ENCODE measurements around the gene PPP2R1B. TPM values are rescaled to one million over a fixed set of nuclear protein-coding genes. Genes with fewer than 3 reads are reported as not detected.

The PPP2R1B gene
- total and polyA plus RNA-seq, 2 donors (not counting 1 experiment from before 2014, with no cell fraction given) = 8.2 to 37.0 TPM

DNA sequence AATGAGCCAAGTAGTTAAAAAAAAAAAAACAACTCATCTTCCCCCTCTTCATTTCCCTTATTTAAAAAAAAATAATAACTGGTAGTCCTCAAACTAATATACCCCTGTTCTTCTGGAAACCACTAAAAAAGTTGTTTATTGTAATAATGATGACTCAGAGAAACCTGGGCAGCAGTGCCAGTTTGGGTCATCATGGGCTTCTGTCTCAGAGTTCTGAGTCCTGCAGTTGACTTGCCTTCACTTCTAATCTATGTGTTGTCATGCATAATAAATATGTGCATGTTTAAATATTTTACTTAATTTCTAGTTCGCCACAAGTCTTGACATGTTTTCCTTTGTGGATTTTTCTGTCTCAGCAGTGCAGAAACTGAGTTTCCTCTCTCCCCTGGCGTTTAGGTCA is 46.8 kb downstream of the PPP2R1B start:
- H3K36me3 ChIP-seq (replicated peaks in 1 of 2; ENCODE audit: control extremely low read depth in 1 of 2, control insufficient read depth in 1 of 2, extremely low read depth in 1 of 2, insufficient read depth in 2 of 2, low read length in 1 of 2) = peaks cover 13 to 47% of the 10 kb centered on the region in 2 experiments
- intact Hi-C loops (cut with micrococcal nuclease) = no loop called here

DNA sequence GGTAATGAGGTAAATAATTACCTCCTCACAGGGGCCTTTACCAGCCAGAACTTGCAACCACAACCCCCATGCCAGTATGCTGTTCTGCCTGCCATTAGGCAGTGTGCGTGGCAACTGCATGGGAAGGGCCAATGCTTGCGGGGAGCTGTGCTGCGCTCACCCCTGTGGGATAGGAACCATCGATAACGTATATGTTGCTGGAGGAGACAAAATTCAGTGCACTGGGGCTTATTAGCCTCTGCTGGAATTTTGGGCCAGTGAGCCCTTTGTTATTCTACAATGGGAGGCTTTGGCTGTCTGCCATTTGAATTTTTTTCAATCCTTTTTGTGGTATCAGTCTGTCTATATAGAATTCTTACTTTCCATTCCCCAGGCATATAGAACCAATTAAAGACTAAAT is 47.3 kb downstream of the PPP2R1B start:
- H3K79me2 ChIP-seq (ENCODE audit: control insufficient read depth, insufficient read depth, low read length) = no peaks in the 10 kb centered on the region
- intact Hi-C loops (cut with micrococcal nuclease) = no loop called here
- no peak overlapping the region for H3K4me2 ChIP-seq (replicated peaks; ENCODE audit: low read depth, low read length, poor library complexity, severe bottlenecking)
- peaks cover 14 to 47% of the 10 kb centered on the region in 2 experiments for H3K36me3 ChIP-seq (replicated peaks in 1 of 2; ENCODE audit: control extremely low read depth in 1 of 2, control insufficient read depth in 1 of 2, extremely low read depth in 1 of 2, insufficient read depth in 2 of 2, low read length in 1 of 2)
- ChIA-PET CTCF (no interaction called here), POLR2A (no interaction called here)
- H3K27ac Mint-ChIP-seq = no peak overlapping the region
- no peaks in the 10 kb centered on the region for H4K20me1 ChIP-seq (ENCODE audit: control insufficient read depth, insufficient read depth, low read length, poor library complexity, severe bottlenecking)
- DNase-seq (no peak), ATAC-seq (ENCODE audit: low read depth) (no peak)
- no peaks in the 10 kb centered on the region for H3K9me3 ChIP-seq (ENCODE audit: control extremely low read depth in 1 of 3, control insufficient read depth in 2 of 3, insufficient read depth in 1 of 3, low read length in 2 of 3)
- H3K4me1 ChIP-seq (ENCODE audit: control insufficient read depth in 2 of 2, insufficient read depth in 2 of 2, low read length in 2 of 2) = peaks cover 12 to 13% of the 10 kb centered on the region in 2 donors
- H3K27me3 ChIP-seq (replicated peaks in 1 of 4; ENCODE audit: control extremely low read depth in 1 of 4, control insufficient read depth in 3 of 4, insufficient read depth in 4 of 4, low read length in 3 of 4) = no peaks in the 10 kb centered on the region
- no peaks in the 10 kb centered on the region for H3K9me3 Mint-ChIP-seq (ENCODE audit: insufficient read depth)
- peaks cover 23% of the 10 kb centered on the region for H3K4me1 Mint-ChIP-seq
- H2AFZ ChIP-seq (ENCODE audit: insufficient read depth, low read depth, low read length, poor library complexity, severe bottlenecking) = no peak overlapping the region
- WGBS (ENCODE audit: insufficient coverage) = 100% methylated on average over 5 of the region's 5 CpGs
- H3K27me3 Mint-ChIP-seq = no peaks in the 10 kb centered on the region
- TF ChIP-seq, protein P1, sequence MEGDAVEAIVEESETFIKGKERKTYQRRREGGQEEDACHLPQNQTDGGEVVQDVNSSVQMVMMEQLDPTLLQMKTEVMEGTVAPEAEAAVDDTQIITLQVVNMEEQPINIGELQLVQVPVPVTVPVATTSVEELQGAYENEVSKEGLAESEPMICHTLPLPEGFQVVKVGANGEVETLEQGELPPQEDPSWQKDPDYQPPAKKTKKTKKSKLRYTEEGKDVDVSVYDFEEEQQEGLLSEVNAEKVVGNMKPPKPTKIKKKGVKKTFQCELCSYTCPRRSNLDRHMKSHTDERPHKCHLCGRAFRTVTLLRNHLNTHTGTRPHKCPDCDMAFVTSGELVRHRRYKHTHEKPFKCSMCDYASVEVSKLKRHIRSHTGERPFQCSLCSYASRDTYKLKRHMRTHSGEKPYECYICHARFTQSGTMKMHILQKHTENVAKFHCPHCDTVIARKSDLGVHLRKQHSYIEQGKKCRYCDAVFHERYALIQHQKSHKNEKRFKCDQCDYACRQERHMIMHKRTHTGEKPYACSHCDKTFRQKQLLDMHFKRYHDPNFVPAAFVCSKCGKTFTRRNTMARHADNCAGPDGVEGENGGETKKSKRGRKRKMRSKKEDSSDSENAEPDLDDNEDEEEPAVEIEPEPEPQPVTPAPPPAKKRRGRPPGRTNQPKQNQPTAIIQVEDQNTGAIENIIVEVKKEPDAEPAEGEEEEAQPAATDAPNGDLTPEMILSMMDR (IDR thresholded peaks at IDR 0.05) = no peak
- no peak for TF ChIP-seq EZH2 (IDR thresholded peaks at IDR 0.05; ENCODE audit: borderline replicate concordance, insufficient read depth, low read depth, low read length, poor library complexity, severe bottlenecking)
- H3K27ac ChIP-seq (ENCODE audit: low read length in 2 of 2) = no peak overlapping the region
- H3K4me3 Mint-ChIP-seq = no peak overlapping the region
- no peak overlapping the region for H3K9ac ChIP-seq (ENCODE audit: low read length)
- H3K4me3 ChIP-seq (ENCODE audit: control extremely low read depth in 1 of 5, extremely low read depth in 1 of 5, insufficient read depth in 1 of 5, low read depth in 2 of 5, low read length in 4 of 5) = no peak overlapping the region

More for the DNA sequence above, 46.8 kb downstream of the PPP2R1B start:
- no peak for ATAC-seq (ENCODE audit: low read depth)
- H3K4me1 Mint-ChIP-seq = peaks cover 17% of the 10 kb centered on the region
- ChIA-PET POLR2A (no interaction called here), CTCF (no interaction called here)
- H3K79me2 ChIP-seq (ENCODE audit: control insufficient read depth, insufficient read depth, low read length) = no peaks in the 10 kb centered on the region
- no peaks in the 10 kb centered on the region for H4K20me1 ChIP-seq (ENCODE audit: control insufficient read depth, insufficient read depth, low read length, poor library complexity, severe bottlenecking)
- H3K27me3 Mint-ChIP-seq = no peaks in the 10 kb centered on the region
- no peak overlapping the region for H3K4me3 ChIP-seq (ENCODE audit: control extremely low read depth in 1 of 5, extremely low read depth in 1 of 5, insufficient read depth in 1 of 5, low read depth in 2 of 5, low read length in 4 of 5)
- TF ChIP-seq EZH2 (IDR thresholded peaks at IDR 0.05; ENCODE audit: borderline replicate concordance, insufficient read depth, low read depth, low read length, poor library complexity, severe bottlenecking) = no peak
- TF ChIP-seq, protein P1 (IDR thresholded peaks at IDR 0.05) = no peak
- WGBS (ENCODE audit: insufficient coverage) = 28% methylated on average over 2 of the region's 2 CpGs
- H3K4me3 Mint-ChIP-seq = no peak overlapping the region
- H3K4me2 ChIP-seq (replicated peaks; ENCODE audit: low read depth, low read length, poor library complexity, severe bottlenecking) = no peak overlapping the region
- H3K4me1 ChIP-seq (ENCODE audit: control insufficient read depth in 2 of 2, insufficient read depth in 2 of 2, low read length in 2 of 2) = peaks cover 7 to 8% of the 10 kb centered on the region in 2 donors
- no peaks in the 10 kb centered on the region for H3K9me3 Mint-ChIP-seq (ENCODE audit: insufficient read depth)
- H3K27ac ChIP-seq (ENCODE audit: low read length in 2 of 2) = no peak overlapping the region
- no peak for DNase-seq
- H3K27ac Mint-ChIP-seq = no peak overlapping the region
- H3K27me3 ChIP-seq (replicated peaks in 1 of 4; ENCODE audit: control extremely low read depth in 1 of 4, control insufficient read depth in 3 of 4, insufficient read depth in 4 of 4, low read length in 3 of 4) = no peaks in the 10 kb centered on the region
- no peaks in the 10 kb centered on the region for H3K9me3 ChIP-seq (ENCODE audit: control extremely low read depth in 1 of 3, control insufficient read depth in 2 of 3, insufficient read depth in 1 of 3, low read length in 2 of 3)
- H2AFZ ChIP-seq (ENCODE audit: insufficient read depth, low read depth, low read length, poor library complexity, severe bottlenecking) = no peak overlapping the region
- no peak overlapping the region for H3K9ac ChIP-seq (ENCODE audit: low read length)
